Measurements from ENCODE around the gene FHAD1.
"Not testable (repeated sequence)": the region's sequence is repeated elsewhere in the genome, so short reads cannot be mapped to it uniquely, and the experiment has no call there.

Gene FHAD1

DNA sequence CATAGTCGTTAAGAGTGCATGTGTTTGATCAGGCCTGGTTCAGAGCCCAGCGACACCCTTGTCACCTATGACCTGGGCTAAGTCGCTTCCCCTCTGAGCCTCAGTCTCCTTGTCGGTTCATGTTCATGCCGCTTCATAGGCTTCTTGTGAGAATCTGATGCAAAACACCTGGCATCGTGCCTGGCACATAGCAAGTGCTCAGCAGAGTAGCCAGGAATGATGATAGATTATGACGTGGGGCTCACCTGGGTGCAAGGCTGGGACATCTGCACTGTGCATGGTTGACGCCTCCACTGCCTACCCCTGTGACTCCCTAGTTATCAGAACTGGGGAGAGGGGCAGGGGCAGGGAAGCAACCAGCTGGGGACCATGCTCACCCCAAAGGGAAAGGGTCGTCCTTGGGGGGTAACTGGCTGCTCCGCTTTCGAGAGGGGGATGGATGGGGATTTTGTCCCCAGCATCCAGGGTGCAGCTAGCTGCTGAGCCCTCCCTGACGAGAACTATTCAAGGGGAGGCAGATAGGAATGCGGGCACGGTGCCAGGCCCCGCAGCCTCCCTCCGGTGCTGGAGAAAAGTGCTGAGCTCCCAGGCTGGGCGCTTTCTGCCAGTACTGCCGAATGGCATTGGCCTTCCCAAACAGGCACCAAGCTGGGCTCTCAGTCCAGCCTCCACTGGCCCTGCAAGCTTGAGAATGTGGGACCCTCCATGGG lies 171.9 kb downstream of the FHAD1 start:
- no peak for DNase-seq (ENCODE audit: low read depth)

DNA sequence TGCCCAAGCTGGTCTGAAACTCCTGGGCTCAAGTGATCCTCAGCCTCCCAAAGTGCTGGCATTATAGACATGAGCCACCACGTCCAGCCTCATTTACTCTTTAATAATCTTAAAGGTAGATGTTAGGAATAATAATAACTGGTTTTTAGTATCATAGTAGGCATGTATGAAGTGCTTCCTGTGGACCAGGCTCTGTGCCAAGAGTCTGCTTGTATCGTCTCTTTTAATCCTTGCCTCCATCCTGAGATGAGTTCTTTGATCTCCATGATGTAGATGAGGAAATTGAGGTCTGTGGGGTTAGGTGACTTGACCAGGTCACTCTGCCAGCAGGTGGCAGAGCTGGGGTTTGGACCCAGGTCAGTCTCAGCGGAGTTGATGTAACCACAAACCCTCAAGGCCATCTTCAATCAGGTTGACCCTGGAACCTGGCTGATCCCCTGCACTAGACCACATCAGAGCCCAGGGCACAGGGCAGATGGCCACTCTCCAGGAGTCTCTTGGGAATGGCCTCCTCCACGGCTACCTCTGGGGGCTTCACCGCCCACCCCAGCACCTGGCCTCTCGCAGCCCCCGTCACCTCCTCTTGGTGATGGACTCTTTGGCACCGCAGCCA lies 173.9 kb downstream of the FHAD1 start:
- DNase-seq (ENCODE audit: low read depth) = no peak

DNA sequence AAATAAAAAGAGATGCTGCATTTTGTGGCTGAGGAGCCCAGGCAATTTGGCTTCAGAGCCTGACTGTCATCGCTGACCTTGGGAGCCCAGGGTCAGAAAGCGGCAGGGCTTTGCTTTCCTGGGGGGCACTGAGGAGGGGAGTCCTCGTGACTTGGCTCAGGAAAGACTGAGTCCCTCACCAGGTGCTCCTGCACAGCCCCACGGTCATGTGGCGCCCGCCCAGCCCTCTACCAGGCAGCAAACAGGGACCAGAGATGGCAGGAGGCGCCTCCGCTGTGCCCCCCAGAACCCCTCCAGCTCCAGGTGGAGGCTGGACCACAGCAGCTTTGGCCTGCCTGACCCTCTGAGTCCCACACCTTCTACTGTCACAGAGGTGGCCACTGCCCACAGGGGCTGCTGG lies 175.8 kb downstream of the FHAD1 start:
- no peak for DNase-seq (ENCODE audit: low read depth)

DNA sequence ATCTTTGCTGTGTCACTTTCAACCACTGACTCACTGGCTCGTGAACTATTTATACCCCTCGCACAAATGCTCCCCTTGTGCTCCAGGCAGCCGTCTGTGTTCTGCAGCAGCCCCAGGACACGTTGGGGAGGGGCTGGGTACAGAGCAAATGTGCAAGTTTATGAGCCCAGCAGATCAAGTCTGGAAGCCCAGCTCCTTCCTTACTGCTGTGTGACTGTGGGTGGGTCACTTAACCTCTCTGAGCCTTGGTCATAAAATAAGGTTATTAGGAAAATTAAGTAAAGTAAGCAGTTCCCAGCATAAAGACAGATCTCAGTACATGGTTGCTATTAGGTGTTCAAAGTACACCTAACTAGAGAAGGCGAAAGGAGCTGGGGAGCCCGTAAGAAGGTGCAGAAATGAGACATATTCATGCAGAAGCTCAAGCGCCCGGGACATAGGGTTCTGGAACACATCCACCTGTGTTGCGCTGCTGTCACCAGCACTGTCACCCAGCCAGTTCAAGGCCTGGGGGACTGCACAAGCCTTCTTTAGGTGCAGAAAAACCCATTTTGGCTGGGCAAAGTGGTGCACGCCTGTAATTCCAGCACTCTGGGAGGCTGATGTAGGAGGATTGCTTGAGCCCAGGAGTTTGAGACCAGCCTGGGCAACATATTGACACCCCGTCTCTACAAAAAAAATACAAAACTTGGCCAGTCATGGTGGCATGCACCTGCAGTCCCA lies 176.5 kb downstream of the FHAD1 start:
- no peak for DNase-seq (ENCODE audit: low read depth)

DNA sequence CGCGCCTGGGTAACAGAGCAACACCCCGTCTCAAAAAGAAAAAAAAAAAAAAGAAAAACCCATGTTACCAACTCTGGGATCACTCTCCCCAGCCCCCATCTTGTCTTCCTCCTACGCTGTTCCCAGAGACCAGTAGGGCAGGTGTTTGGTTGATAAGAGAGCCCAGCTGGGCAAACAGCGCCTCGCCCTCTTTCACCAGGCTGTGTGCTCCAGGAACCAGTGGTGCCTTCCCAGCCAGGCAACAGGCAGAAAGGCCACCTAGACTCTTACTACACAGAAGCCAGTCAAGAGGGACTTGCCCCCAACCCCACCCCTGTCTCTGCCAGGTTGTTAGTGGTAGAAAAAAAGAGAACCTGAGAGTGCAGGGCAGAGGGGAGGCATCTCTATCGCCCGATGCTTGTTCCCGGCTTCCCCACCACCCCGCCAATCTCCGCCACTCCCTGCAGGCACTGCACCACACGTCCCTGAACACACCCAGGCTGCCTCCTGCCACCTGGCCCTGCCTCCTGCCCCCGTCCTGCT lies 177.2 kb downstream of the FHAD1 start:
- no peak for DNase-seq (ENCODE audit: low read depth)

DNA sequence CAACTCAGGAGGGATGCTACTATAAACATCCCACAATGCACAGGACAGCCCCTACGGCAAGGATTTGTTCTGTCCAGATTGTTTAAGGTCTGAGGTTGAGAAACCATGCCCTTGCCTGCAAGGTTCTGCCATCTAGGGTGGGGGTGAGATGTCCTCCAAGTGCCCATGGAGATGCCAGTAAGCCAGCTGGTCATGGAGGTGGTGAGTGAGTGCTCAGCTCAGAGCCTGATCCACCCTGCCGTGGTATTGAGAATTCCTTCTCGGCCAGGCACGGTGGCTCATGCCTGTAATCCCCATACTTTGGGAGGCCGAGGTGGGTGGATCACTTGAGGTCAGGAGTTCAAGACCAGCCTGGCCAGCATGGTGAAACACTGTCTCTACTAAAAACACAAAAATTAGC lies 178.0 kb downstream of the FHAD1 start:
- no peak for DNase-seq (ENCODE audit: low read depth)

DNA sequence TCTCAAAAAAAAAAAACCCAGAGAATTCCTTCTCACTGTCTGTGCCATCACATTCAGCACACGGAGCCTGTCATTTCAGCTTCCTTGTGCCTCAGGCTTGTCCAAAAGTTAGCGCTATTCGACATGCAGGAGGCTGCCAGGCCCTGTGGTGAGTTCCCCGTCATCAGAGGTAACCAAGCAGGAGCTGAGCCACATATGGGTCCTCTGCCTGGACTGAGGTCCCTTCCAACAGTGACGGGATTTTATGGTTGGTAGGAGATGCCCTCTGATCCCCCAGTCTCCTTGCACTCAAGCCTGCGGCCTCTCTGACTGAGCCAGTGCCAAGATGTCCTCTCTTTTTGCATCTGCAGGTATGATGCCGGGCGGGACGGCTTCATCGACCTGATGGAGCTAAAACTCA lies 178.5 kb downstream of the FHAD1 start:
- no peak for DNase-seq (ENCODE audit: low read depth)

DNA sequence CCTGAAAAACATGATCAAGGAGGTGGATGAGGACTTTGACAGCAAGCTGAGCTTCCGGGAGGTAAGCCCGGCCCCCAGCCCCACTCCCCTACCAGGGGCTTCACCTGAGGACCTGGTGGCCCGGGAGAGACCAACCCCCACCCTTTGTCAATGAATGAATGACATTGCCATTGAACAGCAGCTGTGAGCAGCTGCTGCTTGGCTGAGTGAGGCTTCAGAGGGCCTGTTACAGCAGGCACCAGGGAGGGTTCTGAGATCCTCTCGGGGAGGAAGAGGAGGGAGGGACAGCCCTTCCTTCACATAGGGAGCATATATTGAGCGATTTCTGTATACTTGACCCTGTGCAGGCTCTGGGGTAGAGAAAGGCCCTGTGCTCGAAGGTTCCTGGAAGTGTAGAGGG lies 178.9 kb downstream of the FHAD1 start:
- no peak for DNase-seq (ENCODE audit: low read depth)

DNA sequence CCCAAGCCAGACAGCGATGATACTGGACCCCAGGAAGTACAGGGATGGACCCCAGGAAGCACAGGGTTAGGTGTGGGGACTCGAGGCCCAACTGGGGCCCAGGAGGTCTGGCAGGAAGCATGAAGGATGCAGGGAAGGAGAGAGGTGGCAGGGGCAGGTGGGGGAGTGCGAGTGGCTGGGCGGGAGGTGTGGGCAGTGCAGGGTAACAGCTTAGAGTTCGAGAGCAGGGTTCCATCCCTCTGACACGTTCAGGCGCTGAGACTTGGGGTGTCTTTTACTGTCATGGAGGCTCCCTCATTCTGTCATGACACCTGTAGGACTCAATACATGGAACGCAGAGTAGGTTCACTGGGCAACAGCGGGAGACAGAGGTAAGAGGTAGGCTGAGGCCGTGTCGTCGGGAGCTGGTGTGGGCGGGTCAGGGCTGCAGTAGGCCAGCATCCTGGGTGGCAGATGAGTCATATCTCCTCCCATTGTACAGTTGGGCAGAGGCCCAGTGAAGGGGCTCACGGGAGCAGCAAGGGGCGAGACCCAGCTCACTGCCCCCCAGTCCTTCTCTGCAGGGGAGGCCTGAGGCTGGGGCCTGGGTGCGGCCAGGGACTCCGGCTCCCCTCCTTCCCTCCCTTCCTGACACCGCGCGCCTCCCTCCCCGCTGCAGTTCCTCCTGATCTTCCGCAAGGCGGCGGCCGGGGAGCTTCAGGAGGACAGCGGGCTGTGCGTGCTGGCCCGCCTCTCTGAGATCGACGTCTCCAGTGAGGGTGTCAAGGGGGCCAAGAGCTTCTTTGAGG lies 179.7 kb downstream of the FHAD1 start:
- peak; percentile 34 for DNase-seq (ENCODE audit: low read depth)

DNA sequence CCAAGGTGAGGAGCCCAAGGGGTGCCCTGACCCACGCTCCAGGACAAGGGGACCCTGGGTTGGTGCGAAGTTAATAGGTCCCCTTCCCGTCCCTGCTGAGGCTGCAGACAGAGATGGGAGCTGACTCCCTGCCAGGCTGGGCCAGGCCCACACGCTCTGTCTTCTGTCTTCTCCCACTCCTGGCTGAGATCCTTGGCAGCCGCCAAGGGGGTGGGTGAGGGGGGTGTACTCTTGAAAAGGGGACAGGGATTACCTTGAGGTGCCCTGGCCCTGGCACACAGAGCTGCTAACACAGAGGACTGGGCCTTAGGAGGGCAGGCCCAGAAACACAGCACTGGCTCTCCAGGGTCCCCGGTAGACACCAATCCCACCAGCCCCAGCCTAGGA lies 180.2 kb downstream of the FHAD1 start:
- DNase-seq (ENCODE audit: low read depth) = no peak

DNA sequence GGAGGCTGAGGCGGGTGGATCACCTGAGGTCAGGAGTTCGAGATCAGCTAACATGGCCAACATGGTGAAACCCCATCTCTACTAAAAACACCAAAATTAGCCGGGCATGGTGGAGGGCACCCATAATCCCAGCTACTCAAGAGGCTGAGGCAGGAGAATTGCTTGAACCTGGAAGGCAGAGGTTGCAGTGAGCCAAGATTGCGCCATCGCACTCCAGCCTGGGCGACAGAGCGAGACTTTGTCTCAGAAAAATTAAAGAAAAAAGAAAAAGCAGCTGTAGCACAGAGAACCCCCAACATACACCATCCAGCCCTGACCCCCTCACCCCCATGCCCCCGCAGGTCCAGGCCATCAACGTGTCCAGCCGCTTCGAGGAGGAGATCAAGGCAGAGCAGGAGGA lies 181.2 kb downstream of the FHAD1 start:
- DNase-seq (ENCODE audit: low read depth) = not testable (repeated sequence)

DNA sequence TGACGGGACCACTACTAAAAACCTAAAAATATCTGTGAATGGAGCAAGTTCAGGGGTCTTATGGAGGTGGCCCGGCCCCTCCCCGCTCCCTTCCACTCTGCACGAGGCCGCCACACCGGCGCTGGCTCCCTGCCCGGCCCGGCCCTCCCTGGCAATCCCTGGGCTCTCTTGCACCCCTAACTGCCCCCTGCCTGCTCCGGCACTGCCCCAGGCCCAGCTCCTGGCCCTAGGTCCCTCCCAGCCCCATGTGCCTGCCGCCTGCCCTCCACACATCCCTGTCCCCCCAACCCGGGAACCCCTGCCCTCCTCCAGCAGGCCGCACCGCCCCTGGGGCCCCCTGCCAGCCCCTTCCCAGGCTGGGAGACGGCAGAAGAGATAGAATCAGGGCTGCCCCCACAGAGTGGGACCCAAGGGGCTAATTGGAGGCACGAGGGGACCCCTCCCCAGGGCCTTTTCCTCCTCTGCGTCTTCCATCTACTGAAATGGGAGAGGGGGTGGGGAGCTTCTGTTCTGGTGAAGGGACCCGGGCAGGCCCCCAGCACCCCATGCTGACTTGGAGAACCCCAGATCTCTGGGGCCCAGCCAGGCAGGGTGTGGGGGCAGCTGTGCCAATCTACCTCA lies 181.9 kb downstream of the FHAD1 start:
- DNase-seq (ENCODE audit: low read depth) = no peak

DNA sequence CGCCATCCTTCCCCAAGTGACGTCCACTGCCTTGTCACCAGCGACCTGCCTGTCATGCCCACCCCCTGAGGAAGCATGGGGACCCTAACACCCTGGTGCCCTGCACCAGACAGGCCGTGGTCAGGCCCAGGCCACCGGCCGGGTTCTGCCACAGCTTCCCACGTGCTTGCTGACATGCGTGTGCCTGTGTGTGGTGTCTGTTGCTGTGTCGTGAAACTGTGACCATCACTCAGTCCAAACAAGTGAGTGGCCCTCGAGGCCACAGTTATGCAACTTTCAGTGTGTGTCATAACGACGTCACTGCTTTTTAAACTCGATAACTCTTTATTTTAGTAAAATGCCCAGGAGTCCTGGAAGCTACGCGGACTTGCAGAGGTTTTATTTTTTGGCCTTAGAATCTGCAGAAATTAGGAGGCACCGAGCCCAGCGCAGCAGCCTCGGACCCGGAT lies 182.7 kb downstream of the FHAD1 start:
- DNase-seq (ENCODE audit: low read depth) = no peak

DNA sequence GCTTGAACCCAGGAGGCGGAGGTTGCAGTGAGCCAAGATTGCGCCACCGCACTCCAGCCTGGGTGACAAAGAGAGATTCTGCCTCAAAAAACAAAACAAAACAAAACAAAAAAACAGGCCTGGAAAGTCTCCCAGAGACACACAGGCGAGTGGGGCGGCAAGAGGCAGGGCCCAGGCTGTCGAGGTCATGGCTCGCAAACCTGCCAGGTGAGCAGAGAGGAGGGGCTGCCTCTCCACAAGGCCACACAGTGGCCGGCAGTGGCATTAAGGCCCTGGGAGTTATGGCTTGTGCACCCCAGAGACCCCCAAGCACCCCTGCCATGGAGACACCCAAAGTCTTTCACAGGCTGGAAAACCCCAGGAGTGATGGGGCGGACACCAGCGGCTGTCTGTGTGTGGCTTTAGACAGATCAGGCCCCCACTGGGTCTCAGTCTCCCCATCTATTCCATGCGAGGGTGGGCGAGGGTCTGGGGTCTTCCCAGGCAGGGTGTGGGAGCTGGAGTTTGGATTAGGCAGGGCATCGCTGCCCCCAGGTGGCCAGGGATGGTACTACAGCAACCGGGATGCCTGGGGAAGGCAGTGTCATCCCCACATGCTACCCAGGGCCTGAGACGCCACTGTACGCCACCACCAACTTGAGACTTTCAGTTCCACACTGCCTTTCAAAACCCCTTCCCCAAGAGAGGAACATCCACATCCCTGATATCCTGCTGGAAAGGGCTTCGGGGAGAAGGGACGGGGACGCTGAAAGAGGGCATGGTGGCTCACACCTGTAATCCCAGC lies 184.0 kb downstream of the FHAD1 start:
- DNase-seq (ENCODE audit: low read depth) = no peak

DNA sequence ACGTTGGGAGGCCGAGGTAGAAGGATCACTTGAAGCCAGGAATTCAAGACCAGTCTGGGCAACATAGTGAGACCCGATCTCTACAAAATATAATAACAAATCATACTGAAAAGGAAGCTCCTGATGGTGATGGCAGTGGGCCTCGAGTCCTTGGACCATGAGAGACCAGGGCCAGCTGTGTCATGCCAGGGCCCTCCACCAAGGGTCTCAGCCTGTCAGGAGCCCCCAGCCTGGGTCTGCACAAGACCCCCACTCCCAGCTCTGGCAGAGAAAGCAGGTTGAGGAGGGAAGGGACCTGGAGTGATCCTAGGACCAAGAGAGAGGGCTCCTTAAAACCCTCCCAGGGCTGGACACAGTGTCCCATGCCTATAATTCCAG lies 184.5 kb downstream of the FHAD1 start:
- no peak for DNase-seq (ENCODE audit: low read depth)

DNA sequence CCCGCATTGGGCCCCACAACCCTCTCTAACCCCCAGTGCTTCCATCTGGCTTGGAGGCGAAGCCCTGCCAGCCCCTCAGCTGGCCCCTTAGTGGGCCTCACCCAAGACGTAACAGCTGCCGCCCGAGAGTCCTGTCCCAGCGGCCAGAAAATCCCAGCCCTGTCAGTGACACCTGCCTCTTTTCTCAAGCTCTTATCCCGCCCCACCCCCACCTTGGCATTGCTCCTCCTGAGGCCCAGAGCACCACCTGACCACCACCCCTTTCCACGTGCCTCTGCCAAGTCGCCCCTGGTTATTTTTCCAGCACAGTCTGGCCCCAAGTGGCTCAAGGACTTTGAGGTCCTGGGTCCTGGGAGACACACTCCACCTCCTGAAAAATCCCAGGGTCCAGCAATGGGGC lies 185.3 kb downstream of the FHAD1 start:
- DNase-seq (ENCODE audit: low read depth) = no peak

DNA sequence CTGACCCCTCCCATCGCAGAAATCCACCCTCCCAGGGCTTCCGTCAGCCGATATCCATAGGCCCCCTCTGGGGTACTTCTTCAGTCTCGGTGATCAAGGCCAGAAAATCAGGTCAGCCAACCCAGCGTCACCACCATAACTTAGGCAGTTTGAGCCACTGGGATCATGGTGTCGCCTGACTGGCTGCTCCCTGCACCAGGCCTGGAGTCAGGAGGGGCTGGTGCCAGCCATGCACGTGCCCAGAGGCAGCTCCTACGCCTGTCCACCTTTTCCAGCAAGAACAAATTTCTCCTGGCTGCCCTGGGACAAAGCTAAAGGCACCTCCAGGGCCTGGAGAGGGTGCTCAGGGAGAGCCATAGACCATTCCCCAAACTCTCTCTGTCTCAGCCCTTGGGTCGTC lies 186.4 kb downstream of the FHAD1 start:
- DNase-seq (ENCODE audit: low read depth) = no peak

DNA sequence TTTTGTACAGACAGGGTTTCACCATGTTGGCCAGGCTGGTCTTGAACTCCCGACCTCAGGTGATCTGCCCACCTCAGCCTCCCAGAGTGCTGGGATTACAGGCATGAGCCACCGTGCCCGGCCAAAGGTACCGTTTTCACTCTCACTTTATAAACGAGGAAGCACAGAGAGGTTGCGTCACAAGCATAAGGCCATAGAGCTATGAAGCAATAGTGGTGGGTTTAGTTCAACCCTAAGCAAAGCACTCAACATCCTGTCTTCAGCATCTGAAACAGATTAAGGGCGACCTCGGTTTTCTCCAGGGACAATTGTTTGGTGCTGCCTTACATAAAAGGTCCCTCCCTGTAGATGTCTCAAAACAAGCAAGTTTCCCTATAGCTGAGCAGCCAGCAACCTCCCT lies 187.7 kb downstream of the FHAD1 start:
- peak; percentile 55 for DNase-seq (ENCODE audit: low read depth)

DNA sequence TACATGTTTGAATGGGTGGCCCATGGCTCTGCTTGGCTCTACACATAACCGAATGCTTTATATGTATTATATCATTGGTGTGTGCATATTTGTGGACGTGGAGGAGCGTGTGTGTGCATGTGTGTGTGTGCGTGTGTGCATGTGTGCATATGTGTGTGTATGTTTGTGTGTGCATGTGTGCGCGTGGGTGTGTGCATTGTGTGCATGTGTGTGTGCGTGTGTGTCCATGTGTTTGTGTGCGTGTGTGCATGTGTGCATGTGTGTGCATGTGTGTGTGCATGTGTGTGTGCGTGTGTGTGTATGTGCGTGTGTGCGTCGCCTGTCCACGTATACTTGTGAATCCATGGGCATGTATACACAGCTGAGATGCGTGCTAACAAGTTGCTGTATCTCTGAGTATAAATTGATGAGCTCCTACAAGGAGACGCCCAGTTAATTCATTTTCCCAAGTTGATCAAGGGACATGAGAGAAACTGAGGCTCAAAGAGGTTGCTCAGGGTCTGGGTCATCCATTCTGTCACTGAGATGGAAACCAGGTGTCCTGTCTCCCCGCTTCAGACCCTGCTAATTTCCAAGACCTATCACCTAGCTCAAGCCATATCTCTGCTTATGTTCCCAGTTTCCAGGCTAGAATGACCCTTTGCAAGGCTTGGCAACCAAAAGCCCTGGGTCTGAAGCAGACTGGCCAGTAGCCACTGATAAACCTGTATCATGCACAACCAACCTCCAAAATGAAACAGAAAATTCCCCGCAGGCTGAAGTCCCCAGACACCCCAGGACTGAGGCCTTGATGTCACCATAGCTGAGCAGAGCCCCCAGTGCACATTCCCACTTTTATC lies 188.4 kb downstream of the FHAD1 start:
- DNase-seq (ENCODE audit: low read depth) = no peak

DNA sequence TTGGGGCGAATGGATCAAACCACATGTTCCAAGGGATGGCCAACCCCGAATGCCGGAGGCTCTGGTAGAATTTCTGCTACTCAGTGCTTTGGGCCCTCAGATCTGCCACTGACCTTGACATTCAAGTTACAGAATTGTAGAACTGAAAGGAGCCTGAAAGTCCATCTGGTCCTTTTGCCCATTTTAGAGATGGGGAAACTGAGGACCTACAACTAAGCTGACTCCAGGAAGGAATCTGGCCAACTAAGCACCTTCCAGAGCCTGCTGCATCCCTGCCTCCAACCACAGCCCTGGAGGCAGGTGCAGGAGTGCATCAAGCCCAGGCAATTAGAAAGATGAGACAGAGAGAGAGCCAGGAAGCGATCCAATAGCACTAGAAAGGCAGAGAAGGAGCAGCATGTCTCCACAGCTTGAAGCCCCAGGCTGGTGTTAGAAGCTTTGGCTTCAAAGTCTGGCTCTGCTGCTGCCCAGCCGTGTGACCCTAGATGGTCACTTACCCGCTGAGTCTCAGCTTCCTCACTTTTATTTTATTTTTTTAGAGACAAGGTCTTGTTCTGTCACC lies 189.9 kb downstream of the FHAD1 start:
- DNase-seq (ENCODE audit: low read depth) = no peak
